ENCODE data around the gene CHRNA4.

The CHRNA4 gene

GRCh38 chr20:63319164-63320040 is 41.7 kb downstream of the CHRNA4 start:
- TF ChIP-seq, protein P1, sequence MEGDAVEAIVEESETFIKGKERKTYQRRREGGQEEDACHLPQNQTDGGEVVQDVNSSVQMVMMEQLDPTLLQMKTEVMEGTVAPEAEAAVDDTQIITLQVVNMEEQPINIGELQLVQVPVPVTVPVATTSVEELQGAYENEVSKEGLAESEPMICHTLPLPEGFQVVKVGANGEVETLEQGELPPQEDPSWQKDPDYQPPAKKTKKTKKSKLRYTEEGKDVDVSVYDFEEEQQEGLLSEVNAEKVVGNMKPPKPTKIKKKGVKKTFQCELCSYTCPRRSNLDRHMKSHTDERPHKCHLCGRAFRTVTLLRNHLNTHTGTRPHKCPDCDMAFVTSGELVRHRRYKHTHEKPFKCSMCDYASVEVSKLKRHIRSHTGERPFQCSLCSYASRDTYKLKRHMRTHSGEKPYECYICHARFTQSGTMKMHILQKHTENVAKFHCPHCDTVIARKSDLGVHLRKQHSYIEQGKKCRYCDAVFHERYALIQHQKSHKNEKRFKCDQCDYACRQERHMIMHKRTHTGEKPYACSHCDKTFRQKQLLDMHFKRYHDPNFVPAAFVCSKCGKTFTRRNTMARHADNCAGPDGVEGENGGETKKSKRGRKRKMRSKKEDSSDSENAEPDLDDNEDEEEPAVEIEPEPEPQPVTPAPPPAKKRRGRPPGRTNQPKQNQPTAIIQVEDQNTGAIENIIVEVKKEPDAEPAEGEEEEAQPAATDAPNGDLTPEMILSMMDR (IDR thresholded peaks at IDR 0.05; ENCODE audit: insufficient read depth, low read length, missing control alignments), result no peak
- H3K4me3 ChIP-seq (ENCODE audit: low read depth, low read length), result no peak overlapping the region
- no peak for DNase-seq (ENCODE audit: low read depth, low spot score)
- POLR2A ChIA-PET, result no interaction called here
- CTCF ChIA-PET, result interaction anchor here (1.5 to 4.3 kb wide), 2 partner anchors 9 to 11 kb away, joined by 7 to 19 read pairs; no protein-coding TSS in a partner anchor

DNA sequence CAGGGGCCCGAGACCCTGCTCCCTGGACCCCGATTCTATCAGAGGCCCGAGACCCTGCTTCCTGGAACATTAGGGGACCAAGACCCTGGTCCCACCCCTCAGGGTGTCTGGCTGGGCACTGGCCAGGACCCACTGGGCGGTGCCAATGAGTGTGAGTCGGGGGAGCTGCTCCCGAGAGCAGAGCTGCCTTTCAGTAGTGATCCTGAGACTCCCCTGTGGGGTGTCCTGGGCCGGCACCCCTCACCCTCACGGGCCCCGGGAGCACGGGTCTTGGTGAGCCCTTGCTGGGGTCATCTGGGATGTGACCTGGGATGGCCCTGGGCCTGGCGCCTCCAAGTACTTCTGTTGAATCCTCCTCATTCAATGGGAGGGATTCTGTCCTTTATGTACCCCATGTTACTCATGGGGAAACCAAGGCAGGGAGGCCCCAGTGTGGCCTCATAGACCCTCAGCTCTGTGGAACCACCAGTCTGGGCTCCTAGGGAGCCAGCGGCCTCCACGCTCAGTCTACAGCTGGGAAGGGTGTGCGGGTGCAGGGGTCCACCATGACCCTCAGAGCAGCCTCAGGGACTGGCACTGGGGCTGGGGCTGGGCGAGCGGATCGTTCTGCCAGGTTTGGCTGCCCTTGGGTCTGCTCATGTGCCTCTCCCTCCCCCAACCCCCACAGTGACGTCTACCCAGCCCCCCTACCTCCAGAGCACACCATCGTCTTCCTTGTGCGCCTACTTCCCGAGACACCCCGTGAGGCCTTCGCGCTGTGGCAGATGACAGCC is 42.6 kb downstream of the CHRNA4 start:
- no peak overlapping the region for H3K4me3 ChIP-seq (ENCODE audit: low read depth, low read length)
- ChIA-PET POLR2A (no interaction called here), CTCF (interaction anchor here (2.3 to 4.3 kb wide), 2 partner anchors 10 to 95 kb away, joined by 7 to 19 read pairs; no protein-coding TSS in a partner anchor)
- no peak for DNase-seq (ENCODE audit: low read depth, low spot score)
- TF ChIP-seq, protein P1 (IDR thresholded peaks at IDR 0.05; ENCODE audit: insufficient read depth, low read length, missing control alignments), result no peak

DNA sequence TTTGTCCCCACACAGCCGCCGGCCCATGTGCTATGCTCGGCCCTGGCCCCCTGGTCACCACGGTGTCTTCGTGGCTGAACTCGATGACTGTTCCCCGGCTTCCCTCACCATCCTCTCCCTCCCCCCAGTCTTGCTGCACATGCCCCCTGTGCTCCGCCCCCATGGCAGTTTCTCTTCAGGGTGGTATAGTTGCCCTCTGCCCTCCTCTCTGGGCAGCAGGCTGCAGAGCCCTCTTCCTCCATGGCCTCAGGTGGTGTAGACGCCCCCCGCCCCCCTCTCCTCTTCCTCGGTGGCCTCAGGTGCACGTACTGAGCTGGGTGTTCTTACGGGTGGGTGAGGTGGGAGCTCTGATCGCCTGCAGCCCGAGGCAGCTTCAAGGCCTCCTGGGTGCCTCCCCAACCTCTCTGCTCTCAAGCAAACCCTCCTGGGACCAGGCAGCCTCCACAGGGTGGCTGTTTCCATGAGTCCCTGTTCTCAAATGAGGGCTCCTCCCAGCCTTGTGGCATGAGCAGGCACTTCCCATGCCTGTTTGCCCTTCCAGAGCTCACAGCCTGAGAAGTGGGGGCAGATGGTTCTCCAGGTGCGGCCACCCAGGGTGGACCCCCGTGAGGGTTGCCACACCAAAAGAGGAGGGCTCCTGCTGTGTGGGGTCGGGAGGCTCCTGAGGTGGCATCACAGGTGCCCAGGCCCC is 43.4 kb downstream of the CHRNA4 start:
- no peak overlapping the region for H3K4me3 ChIP-seq (ENCODE audit: low read depth, low read length)
- TF ChIP-seq, protein P1 (IDR thresholded peaks at IDR 0.05; ENCODE audit: insufficient read depth, low read length, missing control alignments), result no peak
- no peak for DNase-seq (ENCODE audit: low read depth, low spot score)
- ChIA-PET CTCF (interaction anchor here (2.3 to 4.3 kb wide), 2 partner anchors 9 to 94 kb away, joined by 7 to 19 read pairs; no protein-coding TSS in a partner anchor), POLR2A (no interaction called here)

- no peak for DNase-seq (ENCODE audit: low read depth, low spot score)
- POLR2A ChIA-PET, result no interaction called here
- CTCF ChIA-PET, result interaction anchor here (1.0 to 4.3 kb wide), 3 partner anchors 8 to 93 kb away, joined by 3 to 19 read pairs (median 7); no protein-coding TSS in a partner anchor
- TF ChIP-seq, protein P1 (IDR thresholded peaks at IDR 0.05; ENCODE audit: insufficient read depth, low read length, missing control alignments), result no peak
- H3K4me3 ChIP-seq (ENCODE audit: low read depth, low read length), result no peak overlapping the region
These were observed 44.1 kb downstream of the CHRNA4 start for GRCh38 chr20:63317061-63317460.

DNA sequence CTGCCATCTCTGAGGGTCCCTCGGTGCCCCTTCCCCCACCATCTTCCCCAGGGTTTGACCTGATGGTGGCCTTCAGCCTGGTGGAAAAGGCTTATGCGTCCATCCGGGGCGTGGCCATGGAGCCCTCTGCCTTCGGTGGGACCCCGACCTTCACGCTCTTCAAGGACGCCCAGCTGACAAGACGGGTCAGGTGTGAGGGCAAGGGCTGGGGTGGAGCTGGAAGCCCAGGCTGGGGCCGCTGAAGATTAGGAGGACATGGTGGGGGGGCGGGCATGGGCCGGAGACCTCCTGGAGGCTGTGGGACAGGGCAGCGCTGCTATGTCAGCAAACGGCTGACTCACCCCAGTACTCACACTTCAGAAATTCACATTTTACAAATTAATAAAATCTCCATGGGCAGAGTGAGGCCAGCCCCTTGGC is 44.6 kb downstream of the CHRNA4 start:
- ChIA-PET POLR2A (no interaction called here), CTCF (interaction anchor here (1.0 to 4.3 kb wide), 3 partner anchors 8 to 93 kb away, joined by 3 to 19 read pairs (median 7); no protein-coding TSS in a partner anchor)
- no peak overlapping the region for H3K4me3 ChIP-seq (ENCODE audit: low read depth, low read length)
- no peak for DNase-seq (ENCODE audit: low read depth, low spot score)
- TF ChIP-seq, protein P1 (IDR thresholded peaks at IDR 0.05; ENCODE audit: insufficient read depth, low read length, missing control alignments), result no peak

Data from AG04449 (cell line).